ENCODE results near the gene NOP58. TPM values are rescaled to one million over a fixed set of nuclear protein-coding genes. Genes with fewer than 3 reads are reported as not detected.

Gene NOP58
- total RNA-seq, 1 donor from 2014 or later, result 49.6 TPM

DNA sequence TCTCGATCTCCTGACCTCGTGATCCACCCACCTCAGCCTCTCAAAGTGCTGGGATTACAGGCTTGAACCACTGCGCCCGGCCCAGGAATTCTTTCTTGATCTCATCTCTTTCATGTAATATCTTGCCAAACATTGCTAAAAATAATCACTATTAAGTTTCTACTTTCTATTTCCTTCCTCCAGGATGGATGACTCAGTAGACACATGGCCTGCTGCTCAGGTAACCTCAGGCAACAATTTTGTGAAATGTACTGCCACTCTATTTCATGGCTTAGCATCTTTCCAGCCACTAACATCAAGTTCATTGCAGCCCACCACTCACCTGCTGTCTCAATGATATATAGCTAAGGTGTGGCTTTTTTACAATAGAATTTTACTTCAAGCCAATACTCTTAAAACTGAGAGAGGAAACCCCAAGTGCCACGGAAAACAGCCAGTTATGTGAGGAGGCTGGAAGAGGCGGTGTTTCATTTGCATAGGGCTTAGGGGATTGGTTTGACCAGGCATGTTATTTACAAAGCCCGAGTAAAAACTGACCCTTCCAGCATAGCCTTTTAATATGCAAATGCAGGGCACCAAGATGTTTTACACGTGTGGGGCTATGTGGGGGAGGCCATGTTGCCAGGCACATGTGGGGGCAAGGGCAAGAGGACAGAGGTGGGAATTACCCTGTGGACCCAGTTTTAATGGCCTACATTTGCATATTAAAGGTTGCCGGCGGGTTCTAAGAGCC lies 15.9 kb upstream of the NOP58 start:
- H3K36me3 Mint-ChIP-seq (ENCODE audit: unreplicated experiment), result no peaks in the 10 kb centered on the region
- no peaks in the 10 kb centered on the region for H3K4me1 Mint-ChIP-seq (ENCODE audit: low read depth, unreplicated experiment)
- TF ChIP-seq, protein P1, sequence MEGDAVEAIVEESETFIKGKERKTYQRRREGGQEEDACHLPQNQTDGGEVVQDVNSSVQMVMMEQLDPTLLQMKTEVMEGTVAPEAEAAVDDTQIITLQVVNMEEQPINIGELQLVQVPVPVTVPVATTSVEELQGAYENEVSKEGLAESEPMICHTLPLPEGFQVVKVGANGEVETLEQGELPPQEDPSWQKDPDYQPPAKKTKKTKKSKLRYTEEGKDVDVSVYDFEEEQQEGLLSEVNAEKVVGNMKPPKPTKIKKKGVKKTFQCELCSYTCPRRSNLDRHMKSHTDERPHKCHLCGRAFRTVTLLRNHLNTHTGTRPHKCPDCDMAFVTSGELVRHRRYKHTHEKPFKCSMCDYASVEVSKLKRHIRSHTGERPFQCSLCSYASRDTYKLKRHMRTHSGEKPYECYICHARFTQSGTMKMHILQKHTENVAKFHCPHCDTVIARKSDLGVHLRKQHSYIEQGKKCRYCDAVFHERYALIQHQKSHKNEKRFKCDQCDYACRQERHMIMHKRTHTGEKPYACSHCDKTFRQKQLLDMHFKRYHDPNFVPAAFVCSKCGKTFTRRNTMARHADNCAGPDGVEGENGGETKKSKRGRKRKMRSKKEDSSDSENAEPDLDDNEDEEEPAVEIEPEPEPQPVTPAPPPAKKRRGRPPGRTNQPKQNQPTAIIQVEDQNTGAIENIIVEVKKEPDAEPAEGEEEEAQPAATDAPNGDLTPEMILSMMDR (IDR thresholded peaks at IDR 0.05; ENCODE audit: partially characterized antibody, unreplicated experiment), result no peak
- H3K27me3 Mint-ChIP-seq (ENCODE audit: unreplicated experiment), result no peaks in the 10 kb centered on the region
- no peak overlapping the region for H3K27ac Mint-ChIP-seq (ENCODE audit: unreplicated experiment)
- no peak for DNase-seq
- H3K4me3 Mint-ChIP-seq (ENCODE audit: unreplicated experiment), result peak overlapping the region; percentile 49
- H3K9me3 Mint-ChIP-seq (ENCODE audit: unreplicated experiment), result no peaks in the 10 kb centered on the region

DNA sequence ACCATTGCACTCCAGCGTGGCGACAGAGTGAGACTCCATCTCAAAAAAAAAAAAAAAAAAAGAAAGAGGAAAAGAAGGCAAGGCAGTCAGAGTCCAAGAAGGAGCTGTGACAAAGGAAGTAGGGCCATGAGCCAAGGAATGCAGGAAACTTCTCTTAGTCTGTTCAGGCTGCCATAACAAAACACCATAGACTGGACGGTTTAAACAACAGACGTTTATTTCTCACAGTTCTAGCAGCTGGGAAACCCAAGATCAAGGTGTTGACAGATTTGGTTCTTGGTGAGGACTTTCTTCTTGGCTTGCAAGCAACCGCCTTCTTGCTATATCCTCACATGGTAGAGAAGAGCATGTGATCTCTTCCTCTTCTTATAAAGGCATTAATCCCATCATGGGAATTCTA lies 14.1 kb upstream of the NOP58 start:
- no peak overlapping the region for H3K4me3 Mint-ChIP-seq (ENCODE audit: unreplicated experiment)
- DNase-seq, result no peak
- no peaks in the 10 kb centered on the region for H3K4me1 Mint-ChIP-seq (ENCODE audit: low read depth, unreplicated experiment)

DNA sequence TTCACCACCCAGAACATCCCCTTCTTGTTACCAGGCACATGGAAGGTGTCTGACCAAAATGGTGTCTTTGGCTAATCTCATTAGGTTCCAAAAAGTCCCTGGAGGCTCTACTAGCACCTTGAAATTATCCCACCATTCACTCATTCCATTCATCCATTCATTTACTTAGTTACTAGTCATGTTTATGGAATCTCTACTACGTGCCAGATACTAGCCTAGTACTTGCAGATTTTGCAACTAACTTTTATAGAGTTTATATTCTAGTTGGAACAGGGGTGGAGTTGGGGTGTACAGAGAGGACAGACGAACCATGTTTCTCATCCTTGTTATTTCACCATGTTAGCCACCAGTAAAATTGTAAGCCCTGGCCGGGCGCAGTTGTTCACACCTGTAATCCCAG lies 4.0 kb upstream of the NOP58 start:
- no peak for DNase-seq
- Mint-ChIP-seq H3K27ac (ENCODE audit: unreplicated experiment) (no peak overlapping the region), H3K4me1 (ENCODE audit: low read depth, unreplicated experiment) (no peaks in the 10 kb centered on the region), H3K36me3 (ENCODE audit: unreplicated experiment) (no peaks in the 10 kb centered on the region), H3K9me3 (ENCODE audit: unreplicated experiment) (peaks cover 4% of the 10 kb centered on the region), H3K4me3 (ENCODE audit: unreplicated experiment) (no peak overlapping the region), H3K27me3 (ENCODE audit: unreplicated experiment) (peaks cover 2% of the 10 kb centered on the region)
- TF ChIP-seq, protein P1 (IDR thresholded peaks at IDR 0.05; ENCODE audit: partially characterized antibody, unreplicated experiment), result no peak

More for the DNA sequence above, 14.1 kb upstream of the NOP58 start:
- Mint-ChIP-seq H3K27me3 (ENCODE audit: unreplicated experiment) (no peaks in the 10 kb centered on the region), H3K27ac (ENCODE audit: unreplicated experiment) (no peak overlapping the region), H3K9me3 (ENCODE audit: unreplicated experiment) (peaks cover 1% of the 10 kb centered on the region), H3K36me3 (ENCODE audit: unreplicated experiment) (no peaks in the 10 kb centered on the region)
- TF ChIP-seq, protein P1 (IDR thresholded peaks at IDR 0.05; ENCODE audit: partially characterized antibody, unreplicated experiment), result no peak

DNA sequence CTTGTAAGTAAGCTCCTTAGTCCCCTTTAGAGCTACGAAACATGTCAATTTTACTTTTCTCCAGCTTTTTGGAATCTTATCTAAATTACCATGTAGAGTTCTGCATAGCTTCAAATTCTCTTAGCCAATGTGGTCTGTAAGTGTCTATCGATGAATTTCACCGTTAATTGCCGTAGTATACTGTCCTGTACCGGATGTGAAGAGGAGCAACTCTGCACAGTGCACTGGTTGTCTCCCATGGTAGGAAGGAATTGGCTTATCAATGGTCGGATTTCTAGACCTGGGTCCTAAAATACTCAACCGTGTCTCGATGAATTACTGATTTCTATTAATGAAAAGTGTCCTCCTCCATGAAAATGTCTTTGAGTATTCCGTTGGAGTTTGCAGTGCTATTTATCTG lies 1.9 kb downstream of the NOP58 start:
- H3K27ac Mint-ChIP-seq (ENCODE audit: unreplicated experiment), result no peak overlapping the region
- TF ChIP-seq, protein P1 (IDR thresholded peaks at IDR 0.05; ENCODE audit: partially characterized antibody, unreplicated experiment), result no peak

DNA sequence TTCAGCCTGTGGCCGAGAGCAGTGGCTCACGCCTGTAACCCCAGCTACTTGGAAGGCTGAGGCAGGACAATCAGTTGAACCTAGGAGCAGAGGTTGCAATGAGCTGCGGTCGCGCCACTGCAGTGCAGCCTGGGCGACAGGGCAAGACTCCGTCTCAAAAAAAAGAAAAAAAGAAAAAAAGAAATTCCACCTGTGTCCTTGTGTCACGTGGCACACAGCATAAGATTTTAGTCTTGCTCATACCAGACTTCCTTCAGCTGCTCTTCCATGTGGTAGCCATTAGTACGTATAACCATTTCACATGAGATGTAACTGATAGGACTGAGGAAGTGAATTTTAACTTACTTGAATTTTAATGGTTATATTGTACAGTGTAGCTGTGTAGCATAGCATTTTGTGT lies 4.0 kb downstream of the NOP58 start:
- no peak overlapping the region for H3K27ac Mint-ChIP-seq (ENCODE audit: unreplicated experiment)
- H3K27me3 Mint-ChIP-seq (ENCODE audit: unreplicated experiment), result no peaks in the 10 kb centered on the region
- TF ChIP-seq, protein P1 (IDR thresholded peaks at IDR 0.05; ENCODE audit: partially characterized antibody, unreplicated experiment), result no peak
- peaks cover 7% of the 10 kb centered on the region for H3K4me1 Mint-ChIP-seq (ENCODE audit: low read depth, unreplicated experiment)
- peaks cover 2% of the 10 kb centered on the region for H3K9me3 Mint-ChIP-seq (ENCODE audit: unreplicated experiment)
- no peak for DNase-seq
- H3K4me3 Mint-ChIP-seq (ENCODE audit: unreplicated experiment), result no peak overlapping the region
- no peaks in the 10 kb centered on the region for H3K36me3 Mint-ChIP-seq (ENCODE audit: unreplicated experiment)

More for the DNA sequence above, 1.9 kb downstream of the NOP58 start:
- Mint-ChIP-seq H3K27me3 (ENCODE audit: unreplicated experiment) (no peaks in the 10 kb centered on the region), H3K9me3 (ENCODE audit: unreplicated experiment) (peaks cover 6% of the 10 kb centered on the region), H3K36me3 (ENCODE audit: unreplicated experiment) (no peaks in the 10 kb centered on the region), H3K4me1 (ENCODE audit: low read depth, unreplicated experiment) (peaks cover 7% of the 10 kb centered on the region), H3K4me3 (ENCODE audit: unreplicated experiment) (no peak overlapping the region)
- DNase-seq, result no peak

All from glutamatergic neuron (in vitro differentiated cells).